Psoas muscle (tissue), 8 donors: ENCODE measurements around the gene RNF183. TPM values are rescaled to one million over a fixed set of nuclear protein-coding genes. Genes with fewer than 3 reads are reported as not detected.

Source experiments
- ATAC-seq, 4 donors: fragments of 200-7000 bp; cut with Tn5 transposase; one replicate each; pipeline ENCODE4 v1.9.1; 2020; ENCODE audit warnings: moderate library complexity in 3 of 4, mild to moderate bottlenecking in 2 of 4
- DNase-seq, 2 donors: peaks; one replicate each; pipeline ENCODE4 v3.0.0-alpha.2; 2020
- H3K27ac ChIP-seq: fragments of 200-600 bp; one replicate; pipeline ENCODE4 v1.8.0; 2022
- H3K27me3 ChIP-seq, 3 donors: fragments of 200-600 bp in 1 of 3; one replicate each; pipeline versions ENCODE4 v1.6.1 to v1.8.0; 2013 to 2022; ENCODE audit warnings: low read length in 2 of 3, mild to moderate bottlenecking in 2 of 3, moderate library complexity in 1 of 3; ENCODE audit not compliant: insufficient read depth in 3 of 3
- H3K36me3 ChIP-seq, 2 donors: fragments of 200-600 bp in 1 of 2; one replicate each; pipeline versions ENCODE4 v1.6.1 to v1.8.0; 2013 to 2022; ENCODE audit warnings: low read depth in 1 of 2, mild to moderate bottlenecking in 1 of 2, moderate library complexity in 1 of 2; ENCODE audit not compliant: insufficient read depth in 1 of 2
- H3K4me1 ChIP-seq: fragments of 200-600 bp; one replicate; pipeline ENCODE4 v1.8.0; 2022
- H3K4me3 ChIP-seq: fragments of 200-600 bp; one replicate; pipeline ENCODE4 v1.8.0; 2022; ENCODE audit warnings: mild to moderate bottlenecking
- H3K9me3 ChIP-seq: fragments of 200-600 bp; one replicate; pipeline ENCODE4 v1.8.0; 2022
- CTCF ChIP-seq: fragments of 200-600 bp; IDR thresholded peaks from one replicate; pipeline ENCODE4 v1.8.0; 2022; ENCODE audit warnings: antibody characterized with exemption
- intact Hi-C, 2 donors: fragments of 100-400 bp; cut with DNase I; formaldehyde crosslinking; loops; one replicate each; pipeline versions ENCODE4 v1.11.0 to v1.14.2; 2022
- polyA plus RNA-seq, 3 donors: library from polyadenylated mRNA; stranded (reverse); fragments of 200-250 nt; gene quantifications; one replicate each; pipeline ENCODE4 v1.2.3, GENCODE V29; 2013
- total RNA-seq, 4 donors: library from RNA; stranded (reverse); fragmentation: NEBNext Ultra II Directional in 2 of 4; extraction: Animal tissue kit (Norgen Biotek cat#: 25700) in 2 of 4; gene quantifications; one replicate each; pipeline versions ENCODE4 v1.2.1 to v1.2.4, GENCODE V29; 2021 to 2023
- donor health status: healthy with polysubstance abuse.
- donor health status: DM: no; HTN: no; CAD: no; lungs with moderate emphysema.
- donor health status: Bipolar disorder and iron deficiency.
- donor health status: healthy.
- donor health status: DM: yes; HTN: yes; CAD: no.
- donor health status: DM: no; HTN: no; CAD: no.
- donor health status: DM: no; HTN: no; CAD: no.
- donor health status: DM: yes; HTN: yes; CAD: no.

The RNF183 gene
- total and polyA plus RNA-seq, 7 donors = 0.05 TPM; not detected in 6

- ATAC-seq (no peak), DNase-seq (no peak)
- no peak overlapping the region for H3K27ac ChIP-seq
- intact Hi-C loops = no loop called here
- no peaks in the 10 kb centered on the region for H3K36me3 ChIP-seq
- H3K9me3 ChIP-seq = no peaks in the 10 kb centered on the region
- no peak overlapping the region for H3K4me3 ChIP-seq
- TF ChIP-seq CTCF = no peak
- no peaks in the 10 kb centered on the region for H3K27me3 ChIP-seq
- H3K4me1 ChIP-seq = no peaks in the 10 kb centered on the region
Measured at GRCh38 chr9:113247640-113248039, 55.5 kb downstream of the RNF183 start.

Other genes starting within 250 kb of the RNF183 start
- gene ZFP37, start 246.7 kb downstream of the RNF183 start, total RNA-seq = 1 to 10 TPM in 3 of 4 donors, under 1 TPM in 1; 0.54 to 1.6 (median 1.5) TPM
- 1 to 10 TPM in 2 of 3 donors, under 1 TPM in 1; 0.77 to 1.2 (median 1.0) TPM for gene ZFP37, start 246.7 kb downstream of the RNF183 start, polyA plus RNA-seq
- 10 to 100 TPM in 3 of 4 donors, 1 to 10 TPM in 1; 10.0 to 21.5 (median 16.2) TPM for gene SLC31A2, start 152.4 kb downstream of the RNF183 start, total RNA-seq
- gene SLC31A2, start 152.4 kb downstream of the RNF183 start, polyA plus RNA-seq = 10 to 100 TPM; 11.5 to 35.4 (median 31.7) TPM
- 10 to 100 TPM; 13.6 to 18.4 (median 17.9) TPM for gene FKBP15, start 82.1 kb downstream of the RNF183 start, total RNA-seq
- 10 to 100 TPM; 10.5 to 15.8 (median 11.0) TPM for gene FKBP15, start 82.1 kb downstream of the RNF183 start, polyA plus RNA-seq
- gene SLC31A1, start 81.8 kb downstream of the RNF183 start, total RNA-seq = 1 to 10 TPM; 4.1 to 6.7 (median 4.8) TPM
- gene SLC31A1, start 81.8 kb downstream of the RNF183 start, polyA plus RNA-seq = 10 to 100 TPM in 1 of 3 donors, 1 to 10 TPM in 2; 3.3 to 10.2 (median 9.5) TPM
- gene CDC26, start 27.8 kb downstream of the RNF183 start, total RNA-seq = 10 to 100 TPM; 22.4 to 25.6 (median 24.0) TPM
- gene CDC26, start 27.8 kb downstream of the RNF183 start, polyA plus RNA-seq = 100 to 1,000 TPM in 1 of 3 donors, 10 to 100 TPM in 2; 53.2 to 112 (median 75.0) TPM
- gene PRPF4, start 27.7 kb downstream of the RNF183 start, total RNA-seq = 10 to 100 TPM; 10.9 to 22.5 (median 19.8) TPM
- gene PRPF4, start 27.7 kb downstream of the RNF183 start, polyA plus RNA-seq = 10 to 100 TPM; 12.2 to 33.4 (median 30.4) TPM
- gene WDR31, start 36.9 kb upstream of the RNF183 start, total RNA-seq = 1 to 10 TPM; 1.7 to 6.9 (median 2.4) TPM
- 1 to 10 TPM in 1 of 3 donors, under 1 TPM in 2; 0.66 to 2.7 (median 0.76) TPM for gene WDR31, start 36.9 kb upstream of the RNF183 start, polyA plus RNA-seq
- gene BSPRY, start 46.2 kb upstream of the RNF183 start, total RNA-seq = not detected
- gene BSPRY, start 46.2 kb upstream of the RNF183 start, polyA plus RNA-seq = under 1 TPM in 2 of 3 donors, not detected in 1; 0.03 TPM
- gene HDHD3, start 73.6 kb upstream of the RNF183 start, total RNA-seq = 10 to 100 TPM in 1 of 4 donors, 1 to 10 TPM in 3; 7.3 to 11.5 (median 8.6) TPM
- gene HDHD3, start 73.6 kb upstream of the RNF183 start, polyA plus RNA-seq = 10 to 100 TPM in 2 of 3 donors, 1 to 10 TPM in 1; 7.0 to 14.9 (median 12.2) TPM
- 10 to 100 TPM; 13.1 to 29.0 (median 19.8) TPM for gene ALAD, start 97.9 kb upstream of the RNF183 start, total RNA-seq
- 10 to 100 TPM; 13.7 to 43.1 (median 17.3) TPM for gene ALAD, start 97.9 kb upstream of the RNF183 start, polyA plus RNA-seq
- gene POLE3, start 107.3 kb upstream of the RNF183 start, total RNA-seq = 10 to 100 TPM; 29.8 to 50.4 (median 38.5) TPM
- 100 to 1,000 TPM in 1 of 3 donors, 10 to 100 TPM in 2; 45.4 to 173 (median 98.5) TPM for gene POLE3, start 107.3 kb upstream of the RNF183 start, polyA plus RNA-seq
- under 1 TPM in 1 of 4 donors, not detected in 3; 0.73 TPM for gene C9orf43, start 107.4 kb upstream of the RNF183 start, total RNA-seq
- under 1 TPM in 2 of 3 donors, not detected in 1; 0.07 to 0.79 TPM for gene C9orf43, start 107.4 kb upstream of the RNF183 start, polyA plus RNA-seq
- 10 to 100 TPM; 10.6 to 38.1 (median 18.3) TPM for gene RGS3, start 160.4 kb upstream of the RNF183 start, total RNA-seq
- 10 to 100 TPM in 2 of 3 donors, 1 to 10 TPM in 1; 7.1 to 18.4 (median 12.8) TPM for gene RGS3, start 160.4 kb upstream of the RNF183 start, polyA plus RNA-seq